RPMI8226 (cell line): ENCODE data around the gene LTF.
"Not testable (repeated sequence)": the region's sequence is repeated elsewhere in the genome, so short reads cannot be mapped to it uniquely, and the experiment has no call there.

Experiments used
- DNase-seq: peaks from one replicate; pipeline ENCODE4 v3.0.0-alpha.2; 2015

Gene LTF

GRCh38 chr3:46388847-46389246 is 75.9 kb downstream of the LTF start:
- DNase-seq: not testable (repeated sequence)

- DNase-seq: peak; percentile 92
Observed at GRCh38 chr3:46386205-46386604, 78.5 kb downstream of the LTF start.
